HG03280 (cell line): ENCODE measurements around the gene MAPKAPK2.
A peak's percentile ranks its signal among the peaks of the same experiment; 100 is the strongest.
"Not testable (repeated sequence)": the region's sequence is repeated elsewhere in the genome, so short reads cannot be mapped to it uniquely, and the experiment has no call there.

Source experiments
- ATAC-seq: cut with Tn5 transposase; IDR thresholded peaks from one replicate; pipeline ENCODE4 v1.9.1; 2021; ENCODE audit warnings: mild to moderate bottlenecking, moderate library complexity; ENCODE audit not compliant: unreplicated experiment

Gene MAPKAPK2

GRCh38 chr1:206684478-206685333 is at the start of gene MAPKAPK2:
Gene MAPKAPK2 (plus strand): TSS chr1:206684905. CDS start chr1:206685230, 325 bp downstream.
- peak; percentile 48 for ATAC-seq

GRCh38 chr1:206635080-206635977 is 49.4 kb upstream of the MAPKAPK2 start, which contains the start of gene DYRK3:
Gene DYRK3 (plus strand): TSS chr1:206635536. CDS start chr1:206635704, 168 bp downstream.
- ATAC-seq, result peak; percentile 90

GRCh38 chr1:206635978-206636345 is 48.7 kb upstream of the MAPKAPK2 start:
- no peak for ATAC-seq

DNA sequence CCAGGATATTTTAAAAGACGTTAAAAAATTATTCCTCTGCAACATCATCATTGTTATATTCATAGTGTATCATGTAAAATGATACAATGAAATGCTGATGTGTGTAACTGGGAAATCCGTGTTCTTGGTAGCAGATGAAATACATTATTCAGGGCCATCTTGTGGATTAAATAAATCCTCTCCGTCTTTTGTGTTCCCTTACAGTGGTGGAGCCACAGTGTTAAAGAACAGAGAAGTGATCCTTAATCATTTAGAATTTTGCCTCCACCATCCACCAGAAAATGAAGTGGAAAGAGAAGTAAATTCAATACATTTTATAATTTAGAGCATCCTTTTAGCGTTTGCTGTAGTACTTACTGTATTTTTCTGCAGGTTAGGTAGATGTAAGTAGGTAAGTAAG is 48.0 kb upstream of the MAPKAPK2 start:
- ATAC-seq, result no peak

- no peak for ATAC-seq
Measured at GRCh38 chr1:206637605-206638004, 47.1 kb upstream of the MAPKAPK2 start.

- not testable (repeated sequence) for ATAC-seq
Measured at GRCh38 chr1:206642074-206642473, 42.6 kb upstream of the MAPKAPK2 start.

DNA sequence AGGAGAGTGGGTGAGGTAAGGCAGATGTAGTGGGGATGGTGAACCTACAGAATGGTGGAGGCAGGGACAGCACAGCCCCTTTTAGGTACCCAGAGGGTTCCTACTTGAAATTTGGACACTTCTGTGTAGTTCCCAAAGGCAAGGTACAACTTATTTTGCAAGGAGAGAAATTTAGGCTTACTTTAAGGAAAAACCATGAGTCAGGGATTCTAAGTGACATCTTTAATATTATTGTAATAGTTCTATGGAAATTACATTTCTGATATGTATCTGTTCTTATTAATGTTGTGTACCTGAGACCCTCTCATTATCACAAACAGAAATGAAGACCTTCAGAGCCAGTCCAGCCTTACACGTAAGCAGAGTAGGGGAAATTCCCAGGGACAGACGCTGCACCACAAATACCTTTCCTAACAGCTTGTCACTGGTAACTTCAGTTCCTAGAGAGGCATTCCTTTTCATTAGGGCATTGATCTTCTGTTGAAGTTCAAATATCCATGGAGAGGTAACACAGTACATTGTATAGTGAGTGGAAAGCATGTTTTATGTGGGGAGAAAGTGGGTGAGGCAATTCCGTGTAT is 41.5 kb upstream of the MAPKAPK2 start:
- ATAC-seq, result no peak

GRCh38 chr1:206646504-206646903 is 38.2 kb upstream of the MAPKAPK2 start:
- no peak for ATAC-seq

DNA sequence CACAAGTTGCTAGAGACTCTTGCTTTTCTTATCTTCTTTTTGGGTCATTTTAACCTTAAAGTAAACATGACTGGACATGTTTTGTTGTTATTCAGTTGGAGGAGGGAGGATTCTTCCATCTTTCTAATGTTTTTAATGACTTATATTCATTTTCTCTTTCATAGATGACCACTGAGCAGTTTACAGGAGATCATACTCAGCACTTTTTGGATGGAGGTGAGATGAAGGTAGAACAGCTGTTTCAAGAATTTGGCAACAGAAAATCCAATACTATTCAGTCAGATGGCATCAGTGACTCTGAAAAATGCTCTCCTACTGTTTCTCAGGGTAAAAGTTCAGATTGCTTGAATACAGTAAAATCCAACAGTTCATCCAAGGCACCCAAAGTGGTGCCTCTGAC is 37.5 kb upstream of the MAPKAPK2 start:
- no peak for ATAC-seq

GRCh38 chr1:206649261-206649921 is 35.3 kb upstream of the MAPKAPK2 start:
- no peak for ATAC-seq

GRCh38 chr1:206651014-206651413 is 33.7 kb upstream of the MAPKAPK2 start:
- no peak for ATAC-seq

DNA sequence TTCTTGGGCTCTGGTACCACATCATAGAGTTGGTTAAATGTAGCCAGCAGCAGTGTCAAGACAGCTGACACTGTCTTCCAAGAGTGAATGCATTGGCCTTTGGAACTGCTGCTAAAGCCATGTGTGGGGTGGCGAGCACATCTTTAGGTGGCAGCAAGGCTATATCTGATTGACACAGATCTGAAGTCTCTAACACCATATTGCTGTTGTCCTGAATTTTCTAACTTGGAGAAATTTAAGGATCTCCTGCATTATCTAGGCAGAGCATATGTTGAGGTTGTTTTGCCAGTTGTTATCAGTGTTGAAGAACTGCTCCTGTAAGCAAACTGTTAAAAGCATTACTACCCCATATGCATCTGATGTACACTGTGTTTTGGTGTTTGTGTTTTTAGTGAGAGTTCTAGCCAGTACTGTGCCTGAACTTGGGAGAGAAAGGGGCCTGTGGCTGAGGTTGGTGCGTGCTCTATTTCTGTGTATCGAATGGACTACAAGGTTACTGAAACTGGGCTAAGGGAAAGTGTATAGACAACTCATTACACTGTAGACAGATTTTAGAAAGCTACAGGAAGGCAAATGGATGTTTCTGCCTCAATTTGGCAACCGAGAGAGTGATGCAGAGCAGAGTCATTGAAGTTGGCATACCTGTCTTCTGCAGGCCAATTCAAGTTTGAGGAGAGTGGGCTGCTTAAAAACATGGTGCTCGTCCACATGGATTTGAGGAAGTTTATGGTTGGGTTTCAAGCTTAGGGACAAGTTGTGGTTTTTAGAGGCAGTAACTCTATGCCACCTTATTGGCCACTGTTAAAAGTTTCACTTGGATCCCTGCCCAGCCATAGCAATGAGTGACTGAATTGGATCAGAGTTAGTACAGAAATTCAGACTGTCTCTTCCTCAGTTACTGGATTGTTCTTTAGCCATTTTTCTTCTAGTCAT is 32.5 kb upstream of the MAPKAPK2 start:
- ATAC-seq, result no peak

DNA sequence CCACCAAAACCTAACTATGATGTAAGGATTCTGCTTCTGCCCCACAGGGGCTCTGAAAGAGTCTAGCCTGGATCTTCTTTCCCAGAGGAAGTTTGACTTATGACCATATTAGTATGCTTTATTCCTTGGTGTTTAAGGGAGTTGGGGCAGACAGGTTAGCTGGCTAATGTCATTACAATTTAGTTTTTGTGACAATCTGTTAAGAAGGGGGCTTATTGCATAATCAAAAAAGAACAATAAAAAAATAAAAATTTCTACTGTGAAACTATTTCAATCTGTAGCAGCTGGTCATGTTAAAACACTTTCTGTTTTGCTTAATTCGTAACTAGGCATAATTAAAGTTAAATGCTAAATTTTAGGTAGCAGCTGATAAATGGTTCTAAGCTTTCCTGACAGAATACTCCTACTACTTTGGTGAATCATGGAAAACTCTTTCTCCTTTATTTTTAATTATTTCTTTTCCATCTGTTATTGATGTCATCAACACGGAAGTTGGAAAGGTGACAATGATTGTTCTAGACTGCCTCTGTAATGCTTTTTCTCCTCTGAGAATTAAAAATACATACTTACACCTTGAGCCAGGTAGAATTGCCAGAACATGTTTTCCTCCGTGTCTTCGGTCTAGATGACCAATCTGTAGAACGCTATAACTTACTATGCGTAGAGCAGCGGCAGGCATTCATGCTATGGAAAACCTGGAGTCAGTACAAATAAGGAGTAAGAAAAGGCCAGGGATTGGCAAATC is 30.8 kb upstream of the MAPKAPK2 start:
- ATAC-seq, result no peak

DNA sequence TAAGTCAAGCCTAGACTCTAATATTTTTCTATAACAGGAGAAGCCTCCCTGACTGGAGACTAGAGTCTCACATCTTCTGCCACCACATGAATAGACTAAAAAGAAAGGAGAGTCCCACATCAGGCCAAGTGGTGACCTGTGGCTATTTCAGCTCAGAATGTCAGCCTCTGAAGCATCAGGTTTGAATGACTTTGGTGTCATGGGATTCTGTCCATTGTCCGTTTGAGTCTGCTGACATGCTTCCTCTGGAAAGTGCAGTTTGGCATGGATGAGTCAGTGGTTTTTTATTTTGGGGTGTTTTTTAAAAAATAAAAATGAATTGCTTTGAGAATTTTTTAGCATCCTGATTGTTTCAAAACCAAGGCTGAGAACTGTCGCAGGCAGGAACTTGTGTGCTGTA is 29.9 kb upstream of the MAPKAPK2 start:
- no peak for ATAC-seq

DNA sequence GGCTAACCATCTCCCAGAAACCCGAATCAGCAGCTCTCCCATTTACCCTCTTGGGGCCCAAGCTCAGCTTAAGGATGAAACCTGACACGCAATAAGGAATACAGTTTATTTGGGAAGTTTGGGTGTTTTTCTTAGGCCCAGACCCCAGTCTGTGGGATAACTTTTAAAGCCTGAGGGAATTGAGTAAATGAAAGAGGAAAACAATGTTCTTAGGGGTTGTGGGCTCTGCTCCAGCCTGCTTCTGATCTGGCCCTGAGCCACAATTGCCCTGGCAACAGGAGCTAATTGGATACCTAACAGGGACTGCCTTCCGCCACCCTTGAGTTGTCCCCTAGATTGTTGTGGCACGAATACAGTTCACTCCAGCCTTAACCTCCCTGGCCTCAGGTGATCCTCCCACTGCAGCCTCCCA is 29.2 kb upstream of the MAPKAPK2 start:
- ATAC-seq, result no peak

GRCh38 chr1:206656936-206657335 is 27.8 kb upstream of the MAPKAPK2 start:
- no peak for ATAC-seq

GRCh38 chr1:206657751-206658150 is 27.0 kb upstream of the MAPKAPK2 start:
- no peak for ATAC-seq

GRCh38 chr1:206658264-206658980 is 26.3 kb upstream of the MAPKAPK2 start:
- no peak for ATAC-seq

- ATAC-seq, result no peak
Measured at GRCh38 chr1:206658981-206659273, 25.8 kb upstream of the MAPKAPK2 start.
